Subcutaneous adipose tissue (tissue), 4 donors: Measurements from ENCODE around the gene ABCA6. TPM values are rescaled to one million over a fixed set of nuclear protein-coding genes. Genes with fewer than 3 reads are reported as not detected.

Experiments
- CTCF ChIP-seq: fragments of 450-650 bp; IDR thresholded peaks from one replicate; pipeline ENCODE4 v1.5.1; 2016; ENCODE audit warnings: low read depth, mild to moderate bottlenecking, control low read depth, antibody characterized with exemption, moderate library complexity
- total RNA-seq, 4 donors: library from RNA; depleted of rRNA; stranded (reverse); fragments of >200 nt; gene quantifications; one replicate each; pipeline ENCODE4 v1.1.0, GENCODE V29; 2016

Gene ABCA6
- total RNA-seq, 4 donors from 2014 or later = 207 to 363 (median 285) TPM

- TF ChIP-seq CTCF = no peak
Measured at GRCh38 chr17:69147460-69147859, 5.8 kb upstream of the ABCA6 start.

GRCh38 chr17:69144331-69145255 lies 2.9 kb upstream of the ABCA6 start:
- TF ChIP-seq CTCF = no peak

- no peak for TF ChIP-seq CTCF
Measured at GRCh38 chr17:69143683-69144231, 2.1 kb upstream of the ABCA6 start.

DNA sequence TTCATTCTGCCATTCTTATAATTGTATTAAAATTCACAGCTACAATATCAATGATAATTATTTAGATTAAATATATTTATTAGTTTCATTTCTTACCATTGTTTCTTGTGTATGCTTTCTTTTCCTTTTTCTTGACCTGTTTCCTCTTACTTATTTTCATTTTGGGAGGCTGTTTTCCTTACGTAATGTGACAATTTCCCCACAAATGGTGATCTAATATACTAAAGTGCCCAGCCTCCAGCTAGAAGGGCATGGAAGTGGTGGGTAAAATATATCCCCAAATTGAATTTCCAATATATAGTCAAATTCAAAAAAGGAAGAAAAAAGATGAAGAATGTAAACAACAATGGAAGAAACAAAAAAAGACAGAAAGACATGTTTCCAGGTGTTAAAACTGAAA lies 1.5 kb upstream of the ABCA6 start:
- TF ChIP-seq CTCF = no peak

- TF ChIP-seq CTCF = no peak
Measured at GRCh38 chr17:69142175-69142802, 594 bp upstream of the ABCA6 start.

DNA sequence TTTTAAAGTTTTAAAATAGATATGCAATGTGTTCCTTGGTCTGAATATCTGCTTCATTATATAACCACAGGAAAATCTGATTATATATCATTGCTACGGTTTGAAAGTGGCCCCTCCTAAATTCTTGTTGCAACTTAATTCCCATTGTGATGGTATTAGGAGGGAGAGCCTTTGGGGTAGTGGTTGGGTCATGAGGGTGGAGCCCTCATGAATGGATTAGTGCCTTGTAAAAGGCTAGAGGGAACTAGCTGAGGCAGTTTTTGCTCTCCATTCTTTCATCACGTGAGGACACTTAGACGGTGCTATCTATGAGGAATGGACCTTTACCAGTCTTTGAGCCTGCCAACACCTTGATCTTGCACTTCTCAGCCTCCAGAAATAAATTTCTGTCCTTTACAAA lies 7.6 kb downstream of the ABCA6 start:
- TF ChIP-seq CTCF = no peak

GRCh38 chr17:69130627-69131296 lies 10.9 kb downstream of the ABCA6 start:
- TF ChIP-seq CTCF = no peak
